A549 (cell line): ENCODE data around the gene WNT16. TPM values are rescaled to one million over a fixed set of nuclear protein-coding genes. Genes with fewer than 3 reads are reported as not detected.

ENCODE experiments used
- ATAC-seq, 2 experiments: fragments of 200-7000 bp in 1 of 2; fragments of >200 bp in 1 of 2; cut with Nextera tagmentation in 1 of 2; cut with Tn5 transposase in 1 of 2; 3 replicates each; pipeline versions ENCODE4 v1.8.0 to v1.9.1; 2018 to 2020; ENCODE audit warnings: mild to moderate bottlenecking in 1 of 2, moderate library complexity in 1 of 2
- CTCF ChIA-PET: fragments of 300-600 bp; sonication (Branson Sonifier 250); formaldehyde crosslinking; extraction: SDS; loops from one replicate; lab custom pipeline; 2021; ENCODE audit warnings: antibody characterized with exemption, inconsistent platforms; lab: Yijun Ruan, JAX
- POLR2A ChIA-PET: fragments of 350-600 bp; formaldehyde crosslinking; extraction: SDS; loops from one replicate; lab custom pipeline; 2021; ENCODE audit warnings: antibody characterized with exemption, inconsistent platforms; lab: Yijun Ruan, JAX
- DNase-seq, 2 experiments: peaks; one replicate each; pipeline versions ENCODE4 v3.0.0 to v3.0.0-alpha.2; 2011 to 2016; ENCODE audit warnings: low read depth in 1 of 2, low spot score in 1 of 2
- FAIRE-seq: peaks from 2 replicates; lab custom pipeline; 2011; peaks lifted over from hg19 to GRCh38; lab: Jason Lieb, UNC
- H3K27ac ChIP-seq, 2 experiments: fragments of >200 bp; sonication (Bioruptor Twin); formaldehyde crosslinking; 3 replicates each; pipeline ENCODE4 v1.5.1; 2016 to 2017
- H3K4me1 ChIP-seq: fragments of >200 bp; sonication (Bioruptor Twin); formaldehyde crosslinking; 3 replicates; pipeline ENCODE4 v1.6.1; 2016
- H3K4me2 ChIP-seq: fragments of >200 bp; sonication (Bioruptor Twin); formaldehyde crosslinking; 3 replicates; pipeline ENCODE4 v1.6.1; 2016
- H3K4me3 ChIP-seq: fragments of >200 bp; sonication (Bioruptor Twin); formaldehyde crosslinking; 3 replicates; pipeline ENCODE4 v1.5.1; 2016
- H3K9me3 ChIP-seq: fragments of >200 bp; sonication (Bioruptor Twin); formaldehyde crosslinking; 3 replicates; pipeline ENCODE4 v1.6.1; 2016
- BHLHE40 ChIP-seq: IDR thresholded peaks from 2 replicates; pipeline ENCODE4 v1.6.1; 2012; ENCODE audit warnings: low read depth, low read length, inconsistent platforms
- CBX2 ChIP-seq: fragments of 200-600 bp; sonication (generic); IDR thresholded peaks from 2 replicates; pipeline ENCODE4 v1.6.1; 2016; ENCODE audit warnings: low read depth, mild to moderate bottlenecking, borderline replicate concordance
- CBX8 ChIP-seq: fragments of 200-600 bp; sonication (generic); IDR thresholded peaks from 2 replicates; pipeline ENCODE4 v1.6.1; 2016
- CEBPB ChIP-seq, 2 experiments: fragments of >200 bp in 1 of 2; sonication (Bioruptor Twin) in 1 of 2; formaldehyde crosslinking in 1 of 2; IDR thresholded peaks; 2 replicates each; pipeline ENCODE4 v1.6.1; 2012 to 2016
- EHMT2 ChIP-seq: fragments of 200-600 bp; sonication (generic); IDR thresholded peaks from 2 replicates; pipeline ENCODE4 v1.6.1; 2016; ENCODE audit warnings: antibody characterized with exemption, low read depth, mild to moderate bottlenecking, moderate library complexity
- FOSL2 ChIP-seq, 2 experiments: fragments of 450-650 bp in 1 of 2; fragments of >200 bp in 1 of 2; sonication (Bioruptor Twin) in 1 of 2; formaldehyde crosslinking; IDR thresholded peaks; 2 replicates each; pipeline versions ENCODE4 v1.5.0 to v1.6.1; 2016 to 2020; ENCODE audit warnings: mild to moderate bottlenecking in 1 of 2, moderate library complexity in 1 of 2
- HDAC2 ChIP-seq: fragments of 200-600 bp; sonication (generic); IDR thresholded peaks from 2 replicates; pipeline ENCODE4 v1.6.1; 2016
- HEYL ChIP-seq: fragments of 250-450 bp; sonication (Bioruptor Pico); IDR thresholded peaks from 2 replicates; pipeline ENCODE4 v1.8.0; 2021; ENCODE audit warnings: mild to moderate bottlenecking, moderate library complexity
- HOXB13 ChIP-seq: fragments of 250-450 bp; sonication (Bioruptor Pico); IDR thresholded peaks from 2 replicates; pipeline ENCODE4 v1.5.0; 2020; ENCODE audit warnings: low read depth, mild to moderate bottlenecking, moderate library complexity
- KDM1A ChIP-seq: fragments of 200-600 bp; sonication (generic); IDR thresholded peaks from 2 replicates; pipeline ENCODE4 v1.6.1; 2016; ENCODE audit warnings: low read depth, mild to moderate bottlenecking
- KDM5A ChIP-seq: fragments of 200-600 bp; sonication (generic); IDR thresholded peaks from 2 replicates; pipeline ENCODE4 v1.6.1; 2016; ENCODE audit warnings: antibody characterized with exemption, mild to moderate bottlenecking
- MAFK ChIP-seq: fragments of 450-650 bp; IDR thresholded peaks from 2 replicates; pipeline ENCODE4 v1.6.1; 2014; ENCODE audit not compliant: partially characterized antibody
- NR3C1 ChIP-seq: fragments of >200 bp; sonication (Bioruptor Twin); formaldehyde crosslinking; IDR thresholded peaks from 3 replicates; pipeline ENCODE4 v1.6.1; 2017
- PHF8 ChIP-seq: fragments of 200-600 bp; sonication (generic); IDR thresholded peaks from 2 replicates; pipeline ENCODE4 v1.6.1; 2016; ENCODE audit warnings: low read depth, mild to moderate bottlenecking, antibody characterized with exemption, moderate library complexity, borderline replicate concordance
- RAD21 ChIP-seq, 2 experiments: fragments of >200 bp in 1 of 2; sonication (Bioruptor Twin) in 1 of 2; formaldehyde crosslinking in 1 of 2; IDR thresholded peaks in 1 of 2; conservative IDR thresholded peaks in 1 of 2; 2 replicates in 1 of 2; 3 replicates in 1 of 2; pipeline ENCODE4 v1.6.1; 2012 to 2018; ENCODE audit warnings: inconsistent platforms in 1 of 2
- RARB ChIP-seq: fragments of 250-450 bp; sonication (Bioruptor Pico); IDR thresholded peaks from 2 replicates; pipeline ENCODE4 v1.8.0; 2021; ENCODE audit warnings: mild to moderate bottlenecking, moderate library complexity
- RCOR1 ChIP-seq: fragments of 150-350 bp; IDR thresholded peaks from 2 replicates; pipeline ENCODE4 v1.6.1; 2014; ENCODE audit warnings: antibody characterized with exemption, low read length, low read depth
- RNF2 ChIP-seq: fragments of 200-600 bp; sonication (generic); IDR thresholded peaks from 2 replicates; pipeline ENCODE4 v1.6.1; 2016; ENCODE audit warnings: low read depth, mild to moderate bottlenecking, antibody characterized with exemption, moderate library complexity, borderline replicate concordance
- TFCP2L1 ChIP-seq: fragments of 250-450 bp; sonication (Bioruptor Pico); IDR thresholded peaks from 2 replicates; pipeline ENCODE4 v1.5.0; 2021; ENCODE audit warnings: mild to moderate bottlenecking
- ZFP36 ChIP-seq: fragments of 450-650 bp; IDR thresholded peaks from 2 replicates; pipeline ENCODE4 v1.6.1; 2014; ENCODE audit warnings: borderline replicate concordance; ENCODE audit not compliant: partially characterized antibody
- WGBS: methylation state at CpG from one replicate; pipeline ENCODE4 v1.1.6; 2017; ENCODE audit errors: missing lambda C conversion rate; 5-methylcytosine and 5-hydroxymethylcytosine counted together
- polyA plus RNA-seq, 4 experiments: library from polyadenylated mRNA; depleted of rRNA in 3 of 4; stranded (reverse); fragments of >200 nt; fragmentation: RNase III in 1 of 4; extraction: RNeasy Plus Mini Kit Qiagen cat#74134 plus additional on column Dnase treatment in 1 of 4; gene quantifications; 2 replicates in 3 of 4; 3 replicates in 1 of 4; pipeline ENCODE4 v1.2.3, GENCODE V29; 2011 to 2017
- TF ChIP-seq, protein P1 (sequence below): IDR thresholded peaks from 2 replicates; pipeline ENCODE4 v1.6.1; 2012
- TF ChIP-seq, protein P2 (sequence below): fragments of 150-350 bp; IDR thresholded peaks from 2 replicates; pipeline ENCODE4 v1.6.1; 2014; ENCODE audit warnings: low read depth, mild to moderate bottlenecking, low read length
- TF ChIP-seq, protein P3 (sequence below): IDR thresholded peaks from 2 replicates; pipeline ENCODE4 v1.6.1; 2012; ENCODE audit warnings: low read depth, borderline replicate concordance
- TF ChIP-seq, protein P4 (sequence below): fragments of 250-450 bp; sonication (Bioruptor Pico); IDR thresholded peaks from 2 replicates; pipeline ENCODE4 v1.5.0; 2020; ENCODE audit warnings: low read depth, mild to moderate bottlenecking, moderate library complexity
- TF ChIP-seq, protein P5 (sequence below): fragments of >200 bp; sonication (Bioruptor Twin); formaldehyde crosslinking; IDR thresholded peaks from 3 replicates; pipeline ENCODE4 v1.5.1; 2016

The WNT16 gene
- polyA plus RNA-seq, 2 of the 4 experiments (the other 2 are of a cell fraction): not detected

DNA sequence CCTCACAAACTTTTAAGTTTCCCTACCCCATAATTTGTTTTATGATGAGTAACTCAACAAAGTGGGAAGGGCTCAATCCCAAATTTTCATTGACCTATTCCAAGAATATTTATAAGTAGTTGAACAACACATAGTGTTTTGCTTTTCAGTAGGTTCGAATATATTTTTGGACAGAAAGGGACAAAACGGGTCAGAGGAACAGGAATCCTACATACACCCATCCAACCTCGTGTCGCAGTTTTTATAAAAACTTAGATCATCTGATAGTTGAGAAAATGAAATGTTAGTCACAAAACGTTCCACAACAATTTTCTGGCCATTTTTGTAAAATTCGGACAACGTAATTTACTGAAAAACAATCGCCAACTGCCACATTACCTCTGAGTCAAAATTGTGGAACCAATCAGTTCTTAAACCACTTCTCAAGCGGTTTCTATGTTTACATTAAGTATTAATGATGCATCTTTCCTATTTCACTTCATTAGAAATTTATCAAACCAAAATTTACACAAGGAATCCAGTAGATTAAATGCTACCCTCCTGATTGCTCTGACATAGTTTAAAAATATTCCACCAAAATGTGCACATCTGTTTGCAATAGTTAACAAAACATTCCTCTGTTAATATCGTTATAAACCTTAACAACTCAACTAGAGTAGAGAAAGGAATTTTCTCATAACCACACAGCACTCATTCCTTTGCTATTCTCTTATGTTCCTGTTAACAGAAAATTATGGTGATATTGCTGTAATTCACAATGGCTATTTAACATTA, 6.3 kb downstream of the WNT16 start:
- no peak overlapping the region for H3K4me2 ChIP-seq
- 30% methylated on average over 10 of the region's 10 CpGs for WGBS
- no peaks in the 10 kb centered on the region for H3K9me3 ChIP-seq
- ChIA-PET CTCF (interaction anchor here (0.8 kb wide), 1 partner anchor 11 kb away, joined by 3 read pairs; no protein-coding TSS in a partner anchor), POLR2A (no interaction called here)
- FAIRE-seq (no peak), DNase-seq (no peak), ATAC-seq (no peak)
- peaks cover 6% of the 10 kb centered on the region; the same call in 2 of the 3 replicates for H3K4me1 ChIP-seq
- no peak overlapping the region for H3K27ac ChIP-seq
- TF ChIP-seq, protein P1, sequence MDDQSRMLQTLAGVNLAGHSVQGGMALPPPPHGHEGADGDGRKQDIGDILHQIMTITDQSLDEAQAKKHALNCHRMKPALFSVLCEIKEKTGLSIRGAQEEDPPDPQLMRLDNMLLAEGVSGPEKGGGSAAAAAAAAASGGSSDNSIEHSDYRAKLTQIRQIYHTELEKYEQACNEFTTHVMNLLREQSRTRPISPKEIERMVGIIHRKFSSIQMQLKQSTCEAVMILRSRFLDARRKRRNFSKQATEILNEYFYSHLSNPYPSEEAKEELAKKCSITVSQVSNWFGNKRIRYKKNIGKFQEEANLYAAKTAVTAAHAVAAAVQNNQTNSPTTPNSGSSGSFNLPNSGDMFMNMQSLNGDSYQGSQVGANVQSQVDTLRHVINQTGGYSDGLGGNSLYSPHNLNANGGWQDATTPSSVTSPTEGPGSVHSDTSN: no peak
- TF ChIP-seq RNF2: peak; percentile 69
- peak; percentile 55 for TF ChIP-seq CBX8
- TF ChIP-seq EHMT2: no peak
- no peak overlapping the region for H3K4me3 ChIP-seq

DNA sequence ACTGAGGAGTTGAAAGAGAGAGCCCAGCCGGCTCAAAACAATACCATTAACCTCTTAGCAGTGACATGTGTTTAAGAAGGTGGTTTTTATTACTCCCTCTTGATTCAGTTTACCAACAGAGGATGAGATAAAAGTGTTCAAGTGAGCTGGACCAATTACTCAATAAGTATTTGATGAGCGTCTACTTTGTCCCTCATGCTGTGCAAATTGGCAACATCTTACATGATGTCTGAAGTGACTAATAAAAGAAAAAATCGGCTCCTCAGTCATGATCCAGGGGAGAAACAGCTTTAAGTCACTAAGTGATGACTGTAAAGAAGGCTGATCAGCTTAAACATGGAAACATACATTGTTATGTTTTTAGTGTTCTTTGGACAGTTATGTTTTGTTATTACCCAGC, 7.8 kb downstream of the WNT16 start:
- WGBS: 14% methylated on average over 3 of the region's 3 CpGs
- Histone ChIP-seq H3K9me3 (no peaks in the 10 kb centered on the region), H3K4me1 (no peaks in the 10 kb centered on the region), H3K4me2 (no peak overlapping the region), H3K27ac (no peak overlapping the region)
- DNase-seq: no peak
- CTCF ChIA-PET: interaction anchor here (1.4 kb wide), 1 partner anchor 531 kb away, joined by 3 read pairs; no protein-coding TSS in a partner anchor
- POLR2A ChIA-PET: no interaction called here
- TF ChIP-seq TFCP2L1 (CRISPR knock-in tag) (no peak), CBX2 (no peak), MAFK (no peak), HEYL (no peak), FOSL2 (IDR thresholded peaks at IDR 0.05) (no peak), FOSL2 (CRISPR knock-in tag; IDR thresholded peaks at IDR 0.05) (no peak), CEBPB (IDR thresholded peaks at IDR 0.05) (no peak), RCOR1 (no peak), BHLHE40 (no peak), PHF8 (no peak), ZFP36 (no peak), KDM1A (no peak), HDAC2 (no peak)
- TF ChIP-seq, protein P2, sequence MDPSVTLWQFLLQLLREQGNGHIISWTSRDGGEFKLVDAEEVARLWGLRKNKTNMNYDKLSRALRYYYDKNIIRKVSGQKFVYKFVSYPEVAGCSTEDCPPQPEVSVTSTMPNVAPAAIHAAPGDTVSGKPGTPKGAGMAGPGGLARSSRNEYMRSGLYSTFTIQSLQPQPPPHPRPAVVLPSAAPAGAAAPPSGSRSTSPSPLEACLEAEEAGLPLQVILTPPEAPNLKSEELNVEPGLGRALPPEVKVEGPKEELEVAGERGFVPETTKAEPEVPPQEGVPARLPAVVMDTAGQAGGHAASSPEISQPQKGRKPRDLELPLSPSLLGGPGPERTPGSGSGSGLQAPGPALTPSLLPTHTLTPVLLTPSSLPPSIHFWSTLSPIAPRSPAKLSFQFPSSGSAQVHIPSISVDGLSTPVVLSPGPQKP: no peak
- TF ChIP-seq, protein P3, sequence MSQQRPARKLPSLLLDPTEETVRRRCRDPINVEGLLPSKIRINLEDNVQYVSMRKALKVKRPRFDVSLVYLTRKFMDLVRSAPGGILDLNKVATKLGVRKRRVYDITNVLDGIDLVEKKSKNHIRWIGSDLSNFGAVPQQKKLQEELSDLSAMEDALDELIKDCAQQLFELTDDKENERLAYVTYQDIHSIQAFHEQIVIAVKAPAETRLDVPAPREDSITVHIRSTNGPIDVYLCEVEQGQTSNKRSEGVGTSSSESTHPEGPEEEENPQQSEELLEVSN: no peak
- TF ChIP-seq, all 56 proteins: peak for 0
- ATAC-seq: peak in 1 of 2 experiments; percentile 13; a peak in 1 of 6 replicates
- FAIRE-seq: no peak
- H3K4me3 ChIP-seq: no peak overlapping the region

DNA sequence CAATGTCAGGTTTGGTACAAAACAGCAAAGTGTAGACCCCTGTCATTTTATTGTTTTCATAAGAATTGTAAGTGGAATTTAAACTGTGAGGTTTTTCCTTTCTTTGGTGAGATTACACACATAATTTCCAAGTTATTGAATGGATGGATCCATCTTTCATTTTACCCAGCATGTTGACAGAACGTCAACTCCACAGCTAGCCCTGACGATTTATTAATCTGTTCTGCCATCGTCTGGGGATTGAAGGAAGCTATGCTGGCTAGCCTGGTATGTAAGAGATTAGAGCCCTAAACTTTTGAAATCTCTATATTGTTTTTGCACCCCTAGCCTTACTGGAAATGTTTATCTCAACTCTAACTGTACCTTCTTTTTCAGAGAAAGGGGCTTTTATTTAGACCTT, 8.6 kb downstream of the WNT16 start:
- POLR2A ChIA-PET: no interaction called here
- H3K9me3 ChIP-seq: no peaks in the 10 kb centered on the region
- DNase-seq: no peak
- TF ChIP-seq RCOR1: no peak
- no peak for TF ChIP-seq ZFP36
- TF ChIP-seq, protein P4, sequence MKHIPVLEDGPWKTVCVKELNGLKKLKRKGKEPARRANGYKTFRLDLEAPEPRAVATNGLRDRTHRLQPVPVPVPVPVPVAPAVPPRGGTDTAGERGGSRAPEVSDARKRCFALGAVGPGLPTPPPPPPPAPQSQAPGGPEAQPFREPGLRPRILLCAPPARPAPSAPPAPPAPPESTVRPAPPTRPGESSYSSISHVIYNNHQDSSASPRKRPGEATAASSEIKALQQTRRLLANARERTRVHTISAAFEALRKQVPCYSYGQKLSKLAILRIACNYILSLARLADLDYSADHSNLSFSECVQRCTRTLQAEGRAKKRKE (CRISPR knock-in tag): no peak
- TF ChIP-seq, protein P5, sequence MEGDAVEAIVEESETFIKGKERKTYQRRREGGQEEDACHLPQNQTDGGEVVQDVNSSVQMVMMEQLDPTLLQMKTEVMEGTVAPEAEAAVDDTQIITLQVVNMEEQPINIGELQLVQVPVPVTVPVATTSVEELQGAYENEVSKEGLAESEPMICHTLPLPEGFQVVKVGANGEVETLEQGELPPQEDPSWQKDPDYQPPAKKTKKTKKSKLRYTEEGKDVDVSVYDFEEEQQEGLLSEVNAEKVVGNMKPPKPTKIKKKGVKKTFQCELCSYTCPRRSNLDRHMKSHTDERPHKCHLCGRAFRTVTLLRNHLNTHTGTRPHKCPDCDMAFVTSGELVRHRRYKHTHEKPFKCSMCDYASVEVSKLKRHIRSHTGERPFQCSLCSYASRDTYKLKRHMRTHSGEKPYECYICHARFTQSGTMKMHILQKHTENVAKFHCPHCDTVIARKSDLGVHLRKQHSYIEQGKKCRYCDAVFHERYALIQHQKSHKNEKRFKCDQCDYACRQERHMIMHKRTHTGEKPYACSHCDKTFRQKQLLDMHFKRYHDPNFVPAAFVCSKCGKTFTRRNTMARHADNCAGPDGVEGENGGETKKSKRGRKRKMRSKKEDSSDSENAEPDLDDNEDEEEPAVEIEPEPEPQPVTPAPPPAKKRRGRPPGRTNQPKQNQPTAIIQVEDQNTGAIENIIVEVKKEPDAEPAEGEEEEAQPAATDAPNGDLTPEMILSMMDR: 0 out of 3 replicates have a peak, but pooled peaks have one; percentile 10
- TF ChIP-seq RAD21 (conservative IDR thresholded peaks at IDR 0.05 in 1 of 2, IDR thresholded peaks at IDR 0.05 in 1 of 2): peak in 1 of 2 experiments; percentile 29; a peak in 1 of 5 replicates
- no peak for TF ChIP-seq HEYL
- no peak for TF ChIP-seq HOXB13 (CRISPR knock-in tag)
- TF ChIP-seq NR3C1: no peak
- no peak for TF ChIP-seq RARB (CRISPR knock-in tag)
- no peak for TF ChIP-seq KDM5A
- TF ChIP-seq, all 56 proteins: peak for 2
- WGBS: 2% methylated on average over 3 of the region's 3 CpGs
- FAIRE-seq (no peak), ATAC-seq (peak in 1 of 2 experiments; percentile 66; a peak in 2 of 6 replicates)
- Histone ChIP-seq H3K4me2 (no peak overlapping the region), H3K4me3 (no peak overlapping the region), H3K4me1 (no peaks in the 10 kb centered on the region), H3K27ac (no peak overlapping the region)
- CTCF ChIA-PET: interaction anchor here (1.4 kb wide), 1 partner anchor 531 kb away, joined by 3 read pairs; no protein-coding TSS in a partner anchor
